HCT116 (cell line): ENCODE data around the gene SSRP1. TPM values are rescaled to one million over a fixed set of nuclear protein-coding genes. Genes with fewer than 3 reads are reported as not detected.

ENCODE experiments used
- ATAC-seq: fragments of 200-7000 bp; cut with Tn5 transposase; 2 replicates; pipeline ENCODE4 v1.9.1; 2020; ENCODE audit warnings: mild to moderate bottlenecking, moderate library complexity
- BruUV-seq: library from RNA; stranded (reverse); fragments of 400-500 nt; replicated peaks from 2 replicates; lab custom pipeline; 2021; lab: Mats Ljungman, UMichigan
- CTCF ChIA-PET: fragments of 300-600 bp; sonication (Branson Sonifier 250); formaldehyde crosslinking; loops from one replicate; lab custom pipeline; 2021; ENCODE audit warnings: antibody characterized with exemption; lab: Charles Lee
- POLR2A ChIA-PET: fragments of 300-600, 350-600 bp; sonication (Branson Sonifier 250); formaldehyde crosslinking; loops from one replicate; lab custom pipeline; 2021; ENCODE audit warnings: antibody characterized with exemption; lab: Charles Lee
- RAD21 ChIA-PET, 2 experiments: fragments of 300-600 bp; sonication (Branson Sonifier 250); formaldehyde crosslinking; loops; one replicate each; lab custom pipeline; 2023; ENCODE audit warnings: low total read pairs in 2 of 2; ENCODE audit not compliant: uncharacterized antibody in 2 of 2, unreplicated experiment in 2 of 2, low non-redundant PET in 1 of 2; lab: Charles Lee
- DNase-seq: peaks from one replicate; pipeline ENCODE4 v3.0.0-alpha.2; 2010; ENCODE audit warnings: low read depth, low spot score
- H2AFZ ChIP-seq: fragments of 200-600 bp; shearing (Covaris generic), sonication (generic); 2 replicates; pipeline ENCODE4 v1.6.1; 2017; ENCODE audit warnings: low read depth, mixed run types, mixed read lengths, antibody characterized with exemption, low read length; ENCODE audit not compliant: poor library complexity, severe bottlenecking
- H3K27ac ChIP-seq: 2 replicates; pipeline ENCODE4 v1.5.1; 2012; ENCODE audit warnings: low read depth, low read length
- H3K27me3 ChIP-seq: fragments of 200-600 bp; sonication (generic); 2 replicates; pipeline ENCODE4 v1.6.1; 2016; ENCODE audit warnings: mixed run types, low read length, mixed read lengths; ENCODE audit not compliant: insufficient read depth
- H3K36me3 ChIP-seq, 2 experiments: fragments of 200-500 bp in 1 of 2; fragments of 200-600 bp in 1 of 2; sonication (Bioruptor generic) in 1 of 2; sonication (generic) in 1 of 2; 2 replicates each; pipeline versions ENCODE4 v1.5.1 to v1.6.1; 2014 to 2016; ENCODE audit warnings: low read length in 2 of 2, inconsistent platforms in 1 of 2, mixed read lengths in 1 of 2, mixed run types in 1 of 2; ENCODE audit not compliant: insufficient read depth in 2 of 2, control insufficient read depth in 1 of 2
- H3K4me1 ChIP-seq, 2 experiments: fragments of 200-600 bp in 1 of 2; sonication (generic) in 1 of 2; 2 replicates each; pipeline versions ENCODE4 v1.5.1 to v1.6.1; 2012 to 2017; ENCODE audit warnings: low read length in 2 of 2, inconsistent platforms in 1 of 2, mild to moderate bottlenecking in 1 of 2, mixed read lengths in 1 of 2, mixed run types in 1 of 2, moderate library complexity in 1 of 2; ENCODE audit not compliant: insufficient read depth in 2 of 2, control insufficient read depth in 1 of 2
- H3K4me2 ChIP-seq: fragments of 200-600 bp; sonication (generic); 2 replicates; pipeline ENCODE4 v1.6.1; 2017; ENCODE audit warnings: mixed run types, low read length, mixed read lengths
- H3K4me3 ChIP-seq, 2 experiments: fragments of 200-600 bp in 1 of 2; sonication (generic) in 1 of 2; replicated peaks in 1 of 2; 2 replicates each; pipeline ENCODE4 v1.5.1; 2011 to 2016; ENCODE audit warnings: low read length in 2 of 2, control low read depth in 1 of 2, low read depth in 1 of 2, mild to moderate bottlenecking in 1 of 2, mixed read lengths in 1 of 2, mixed run types in 1 of 2
- H3K79me2 ChIP-seq: fragments of 200-600 bp; sonication (generic); 2 replicates; pipeline ENCODE4 v1.6.1; 2017; ENCODE audit warnings: mild to moderate bottlenecking, mixed run types, low read length, moderate library complexity, mixed read lengths; ENCODE audit not compliant: insufficient read depth
- H3K9ac ChIP-seq: fragments of 200-600 bp; sonication (generic); 2 replicates; pipeline ENCODE4 v1.6.1; 2016; ENCODE audit warnings: low read length, mixed read lengths
- H3K9me2 ChIP-seq: fragments of 200-600 bp; sonication (generic), shearing (Covaris generic); 2 replicates; pipeline ENCODE4 v1.6.1; 2017; ENCODE audit warnings: mixed run types, mild to moderate bottlenecking, moderate library complexity; ENCODE audit not compliant: insufficient read depth
- H3K9me3 ChIP-seq, 2 experiments: fragments of 200-500 bp in 1 of 2; fragments of 200-600 bp in 1 of 2; sonication (Bioruptor generic) in 1 of 2; sonication (generic) in 1 of 2; 2 replicates each; pipeline ENCODE4 v1.6.1; 2014 to 2017; ENCODE audit warnings: low read length in 2 of 2, mixed read lengths in 2 of 2, inconsistent platforms in 1 of 2, low read depth in 1 of 2, mild to moderate bottlenecking in 1 of 2, mixed run types in 1 of 2, moderate library complexity in 1 of 2; ENCODE audit not compliant: control insufficient read depth in 1 of 2, insufficient read depth in 1 of 2
- H4K20me1 ChIP-seq: fragments of 200-600 bp; sonication (generic), shearing (Covaris generic); 2 replicates; pipeline ENCODE4 v1.6.1; 2017; ENCODE audit warnings: mixed run types, mild to moderate bottlenecking, moderate library complexity; ENCODE audit not compliant: insufficient read depth
- ATF3 ChIP-seq: IDR thresholded peaks from 2 replicates; pipeline ENCODE4 v1.6.1; 2012
- CBX3 ChIP-seq: IDR thresholded peaks from 2 replicates; pipeline ENCODE4 v1.6.1; 2012; ENCODE audit warnings: low read depth
- CEBPB ChIP-seq: IDR thresholded peaks from 2 replicates; pipeline ENCODE4 v1.6.1; 2012; ENCODE audit warnings: low read depth
- EGR1 ChIP-seq: IDR thresholded peaks from 2 replicates; pipeline ENCODE4 v1.6.1; 2012; ENCODE audit warnings: low read depth
- ELF1 ChIP-seq: IDR thresholded peaks from 2 replicates; pipeline ENCODE4 v1.6.1; 2012; ENCODE audit warnings: low read depth, borderline replicate concordance
- EZH2 ChIP-seq: fragments of 200-600 bp; sonication (generic); IDR thresholded peaks from 2 replicates; pipeline ENCODE4 v1.6.1; 2017; ENCODE audit warnings: antibody characterized with exemption, mixed run types
- MAX ChIP-seq: IDR thresholded peaks from 2 replicates; pipeline ENCODE4 v1.6.1; 2012
- REST ChIP-seq: IDR thresholded peaks from 2 replicates; pipeline ENCODE4 v1.6.1; 2012; ENCODE audit warnings: low read depth
- SIN3A ChIP-seq: IDR thresholded peaks from 2 replicates; pipeline ENCODE4 v1.6.1; 2012; ENCODE audit warnings: low read depth
- SP1 ChIP-seq: IDR thresholded peaks from 2 replicates; pipeline ENCODE4 v1.6.1; 2012; ENCODE audit warnings: low read depth
- SRF ChIP-seq: IDR thresholded peaks from 2 replicates; pipeline ENCODE4 v1.6.1; 2012; ENCODE audit warnings: low read depth
- TCF7L2 ChIP-seq: IDR thresholded peaks from 2 replicates; pipeline ENCODE4 v1.7.0; 2011; ENCODE audit warnings: borderline replicate concordance, inconsistent platforms; ENCODE audit not compliant: insufficient read depth, insufficient read length; ENCODE audit errors: extremely low read depth
- YY1 ChIP-seq: IDR thresholded peaks from 2 replicates; pipeline ENCODE4 v1.6.1; 2011; ENCODE audit warnings: low read length, low read depth, moderate library complexity, mild to moderate bottlenecking; ENCODE audit not compliant: insufficient replicate concordance; ENCODE audit errors: extremely low read depth
- ZBTB33 ChIP-seq: IDR thresholded peaks from 2 replicates; pipeline ENCODE4 v1.6.1; 2011; ENCODE audit warnings: mild to moderate bottlenecking, low read length, moderate library complexity; ENCODE audit not compliant: insufficient replicate concordance; ENCODE audit errors: extremely low read depth
- ZFX ChIP-seq: fragments of 450-650 bp; IDR thresholded peaks from 2 replicates; pipeline ENCODE4 v1.6.1; 2017
- intact Hi-C: fragments of 100-400 bp; cut with micrococcal nuclease; formaldehyde crosslinking; loops from 2 replicates; pipeline ENCODE4 v1.10.0; 2022
- total RNA-seq: library from RNA; stranded (reverse); gene quantifications from one replicate; pipeline ENCODE4 v1.2.1, GENCODE V29; 2021; ENCODE audit not compliant: unreplicated experiment

Gene SSRP1
- total RNA-seq, 1 experiment from 2014 or later, result 260 TPM

- BruUV-seq, result no TSS peak
- H3K27me3 ChIP-seq, result 0 out of 2 replicates have a peak, but pooled peaks cover under 1% of the 10 kb centered on the region
- no peak overlapping the region for H3K9ac ChIP-seq
- intact Hi-C loops, result no loop called here
- no peak for DNase-seq
- ATAC-seq, result no peak
- no peaks in the 10 kb centered on the region for H3K79me2 ChIP-seq
- H3K4me2 ChIP-seq, result no peak overlapping the region
- H3K4me1 ChIP-seq, result no peaks in the 10 kb centered on the region
- ChIA-PET CTCF (no interaction called here), POLR2A (no interaction called here), RAD21 (no interaction called here)
- no peak overlapping the region for H3K27ac ChIP-seq
- H3K4me3 ChIP-seq, result no peak overlapping the region
- TF ChIP-seq REST (no peak), EZH2 (no peak), MAX (no peak), CEBPB (no peak), EGR1 (no peak), TCF7L2 (no peak), SIN3A (no peak), ZFX (no peak), ELF1 (no peak), SP1 (no peak), YY1 (no peak), ATF3 (no peak), CBX3 (no peak), ZBTB33 (no peak), SRF (no peak)
- no peak overlapping the region for H2AFZ ChIP-seq
- H3K9me3 ChIP-seq, result no peaks in the 10 kb centered on the region
- H4K20me1 ChIP-seq, result no peaks in the 10 kb centered on the region
- no peaks in the 10 kb centered on the region for H3K36me3 ChIP-seq
- no peaks in the 10 kb centered on the region for H3K9me2 ChIP-seq
These were observed 32.6 kb upstream of the SSRP1 start for GRCh38 chr11:57368106-57368844.
